Fibroblast of lung (primary cell): ENCODE results near the gene PIK3CA. TPM values are rescaled to one million over a fixed set of nuclear protein-coding genes. Genes with fewer than 3 reads are reported as not detected.
A peak's percentile ranks its signal among the peaks of the same experiment; 100 is the strongest.
"Not testable (repeated sequence)": the region's sequence is repeated elsewhere in the genome, so short reads cannot be mapped to it uniquely, and the experiment has no call there.

Experiments used
- DNase-seq, 2 donors: peaks; one replicate each; pipeline versions ENCODE4 v3.0.0 to v3.0.0-alpha.2; 2010; ENCODE audit warnings: low read depth in 2 of 2
- H2AFZ ChIP-seq: 2 replicates; pipeline ENCODE4 v1.5.1; 2012; ENCODE audit warnings: low read length, control low read depth, inconsistent platforms
- H3K27ac ChIP-seq: 2 replicates; pipeline ENCODE4 v1.5.1; 2011; ENCODE audit warnings: low read length, control low read depth; ENCODE audit not compliant: insufficient read depth
- H3K27me3 ChIP-seq: 2 replicates; pipeline ENCODE4 v1.5.1; 2011; ENCODE audit warnings: mild to moderate bottlenecking, low read length; ENCODE audit not compliant: control insufficient read depth, insufficient read depth
- H3K36me3 ChIP-seq: 2 replicates; pipeline ENCODE4 v1.5.1; 2011; ENCODE audit warnings: low read length; ENCODE audit not compliant: control insufficient read depth, insufficient read depth
- H3K4me1 ChIP-seq: 2 replicates; pipeline ENCODE4 v1.5.1; 2011; ENCODE audit warnings: low read length; ENCODE audit not compliant: control insufficient read depth, insufficient read depth; ENCODE audit errors: extremely low read depth
- H3K4me2 ChIP-seq: 2 replicates; pipeline ENCODE4 v1.5.1; 2011; ENCODE audit warnings: low read length, control low read depth; ENCODE audit not compliant: insufficient read depth; ENCODE audit errors: extremely low read depth
- H3K4me3 ChIP-seq, 4 experiments: fragments of 200-600 bp in 1 of 4; sonication (generic) in 1 of 4; replicated peaks in 1 of 4; 2 replicates each; pipeline ENCODE4 v1.5.1; 2011 to 2016; ENCODE audit warnings: low read length in 4 of 4, low read depth in 3 of 4, mild to moderate bottlenecking in 3 of 4, control low read depth in 2 of 4, inconsistent platforms in 1 of 4, mixed read lengths in 1 of 4; ENCODE audit not compliant: insufficient read depth in 1 of 4; ENCODE audit errors: control extremely low read depth in 1 of 4
- H3K79me2 ChIP-seq: 2 replicates; pipeline ENCODE4 v1.5.1; 2012; ENCODE audit warnings: mild to moderate bottlenecking, low read length, inconsistent platforms; ENCODE audit not compliant: control insufficient read depth, insufficient read depth
- H3K9ac ChIP-seq: 2 replicates; pipeline ENCODE4 v1.5.1; 2011; ENCODE audit warnings: mild to moderate bottlenecking, low read length, control low read depth; ENCODE audit not compliant: insufficient read depth
- H3K9me3 ChIP-seq: 2 replicates; pipeline ENCODE4 v1.5.1; 2012; ENCODE audit warnings: low read depth, low read length; ENCODE audit not compliant: control insufficient read depth, insufficient read depth
- H4K20me1 ChIP-seq: 2 replicates; pipeline ENCODE4 v1.5.1; 2011; ENCODE audit warnings: low read length; ENCODE audit not compliant: control insufficient read depth, insufficient read depth; ENCODE audit errors: extremely low read depth
- EZH2 ChIP-seq: IDR thresholded peaks from 2 replicates; pipeline ENCODE4 v1.5.1; 2012; ENCODE audit warnings: low read length, control low read depth, mild to moderate bottlenecking; ENCODE audit errors: missing control alignments
- polyA plus RNA-seq, 2 donors: library from polyadenylated mRNA; depleted of rRNA in 1 of 2; stranded (reverse) in 1 of 2; unstranded in 1 of 2; fragments of >200 nt; gene quantifications; 2 replicates each; pipeline ENCODE4 v1.2.1, GENCODE V29; 2011 to 2012; ENCODE audit warnings: missing spikeins in 1 of 2
- total RNA-seq: library from RNA; depleted of rRNA; stranded (reverse); fragments of >200 nt; gene quantifications from 2 replicates; pipeline ENCODE4 v1.2.1, GENCODE V29; 2014
- TF ChIP-seq, protein P1 (sequence below), 2 donors: IDR thresholded peaks in 1 of 2; conservative IDR thresholded peaks in 1 of 2; 1 replicate in 1 of 2; 2 replicates in 1 of 2; pipeline ENCODE4 v1.5.1; 2011 to 2012; ENCODE audit warnings: low read length in 2 of 2, control low read depth in 1 of 2, inconsistent platforms in 1 of 2, low read depth in 1 of 2, mild to moderate bottlenecking in 1 of 2

The PIK3CA gene
- total and polyA plus RNA-seq, 2 donors (not counting 1 experiment from before 2014, with no cell fraction given) = 20.8 to 28.9 TPM

DNA sequence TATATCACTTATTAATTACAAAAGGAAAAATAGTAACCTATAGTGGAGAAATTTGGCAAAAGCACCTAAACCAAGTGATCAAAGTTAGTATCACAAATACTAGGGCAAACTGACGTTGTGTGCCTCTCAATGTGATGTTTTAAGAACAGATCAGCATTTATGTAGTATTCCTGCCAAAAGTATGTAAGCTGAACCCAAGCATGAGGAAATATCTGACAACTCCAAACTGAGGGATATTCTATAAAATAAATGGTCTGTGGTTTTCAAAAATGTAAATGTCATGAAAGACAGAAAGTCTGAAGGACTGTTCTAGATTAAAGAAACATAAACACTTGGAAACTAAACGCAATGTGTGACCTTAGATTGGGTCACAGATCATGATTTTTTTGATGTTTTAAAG is 34.3 kb upstream of the PIK3CA start:
- H3K36me3 ChIP-seq = no peaks in the 10 kb centered on the region
- no peak overlapping the region for H3K9ac ChIP-seq

GRCh38 chr3:179115444-179115843 is 32.7 kb upstream of the PIK3CA start:
- not testable (repeated sequence) for H3K27me3 ChIP-seq, H3K4me1 ChIP-seq, H3K4me3 ChIP-seq, H3K27ac ChIP-seq, H2AFZ ChIP-seq, H4K20me1 ChIP-seq, H3K4me2 ChIP-seq, H3K9ac ChIP-seq, H3K36me3 ChIP-seq, H3K79me2 ChIP-seq, H3K9me3 ChIP-seq
- DNase-seq = peak; percentile 51 to 70

More for the DNA sequence above, 34.3 kb upstream of the PIK3CA start:
- Histone ChIP-seq H3K9me3 (no peaks in the 10 kb centered on the region), H3K4me1 (peaks cover 2% of the 10 kb centered on the region), H3K4me3 (no peak overlapping the region), H3K4me2 (no peak overlapping the region), H3K79me2 (no peaks in the 10 kb centered on the region), H4K20me1 (no peaks in the 10 kb centered on the region), H3K27ac (no peak overlapping the region), H2AFZ (no peak overlapping the region), H3K27me3 (no peaks in the 10 kb centered on the region)
- TF ChIP-seq, protein P1, sequence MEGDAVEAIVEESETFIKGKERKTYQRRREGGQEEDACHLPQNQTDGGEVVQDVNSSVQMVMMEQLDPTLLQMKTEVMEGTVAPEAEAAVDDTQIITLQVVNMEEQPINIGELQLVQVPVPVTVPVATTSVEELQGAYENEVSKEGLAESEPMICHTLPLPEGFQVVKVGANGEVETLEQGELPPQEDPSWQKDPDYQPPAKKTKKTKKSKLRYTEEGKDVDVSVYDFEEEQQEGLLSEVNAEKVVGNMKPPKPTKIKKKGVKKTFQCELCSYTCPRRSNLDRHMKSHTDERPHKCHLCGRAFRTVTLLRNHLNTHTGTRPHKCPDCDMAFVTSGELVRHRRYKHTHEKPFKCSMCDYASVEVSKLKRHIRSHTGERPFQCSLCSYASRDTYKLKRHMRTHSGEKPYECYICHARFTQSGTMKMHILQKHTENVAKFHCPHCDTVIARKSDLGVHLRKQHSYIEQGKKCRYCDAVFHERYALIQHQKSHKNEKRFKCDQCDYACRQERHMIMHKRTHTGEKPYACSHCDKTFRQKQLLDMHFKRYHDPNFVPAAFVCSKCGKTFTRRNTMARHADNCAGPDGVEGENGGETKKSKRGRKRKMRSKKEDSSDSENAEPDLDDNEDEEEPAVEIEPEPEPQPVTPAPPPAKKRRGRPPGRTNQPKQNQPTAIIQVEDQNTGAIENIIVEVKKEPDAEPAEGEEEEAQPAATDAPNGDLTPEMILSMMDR (conservative IDR thresholded peaks at IDR 0.05 in 1 of 2, IDR thresholded peaks at IDR 0.05 in 1 of 2; ENCODE audit: low read depth in 1 of 2, low read length in 2 of 2) = no peak
- TF ChIP-seq EZH2 = no peak
- peak; percentile 40 to 89 for DNase-seq

- H3K4me3 ChIP-seq = no peak overlapping the region
- DNase-seq = no peak
- H3K79me2 ChIP-seq = no peaks in the 10 kb centered on the region
- H3K4me1 ChIP-seq = peaks cover 2% of the 10 kb centered on the region
- H3K9me3 ChIP-seq = no peaks in the 10 kb centered on the region
- H3K27me3 ChIP-seq = no peaks in the 10 kb centered on the region
- no peaks in the 10 kb centered on the region for H4K20me1 ChIP-seq
- no peak overlapping the region for H3K4me2 ChIP-seq
- H2AFZ ChIP-seq = no peak overlapping the region
- no peak for TF ChIP-seq EZH2
- TF ChIP-seq, protein P1 (conservative IDR thresholded peaks at IDR 0.05 in 1 of 2, IDR thresholded peaks at IDR 0.05 in 1 of 2; ENCODE audit: low read depth in 1 of 2, low read length in 2 of 2) = no peak
- no peaks in the 10 kb centered on the region for H3K36me3 ChIP-seq
- no peak overlapping the region for H3K9ac ChIP-seq
- no peak overlapping the region for H3K27ac ChIP-seq
These were observed 31.3 kb upstream of the PIK3CA start for GRCh38 chr3:179116816-179117215.

DNA sequence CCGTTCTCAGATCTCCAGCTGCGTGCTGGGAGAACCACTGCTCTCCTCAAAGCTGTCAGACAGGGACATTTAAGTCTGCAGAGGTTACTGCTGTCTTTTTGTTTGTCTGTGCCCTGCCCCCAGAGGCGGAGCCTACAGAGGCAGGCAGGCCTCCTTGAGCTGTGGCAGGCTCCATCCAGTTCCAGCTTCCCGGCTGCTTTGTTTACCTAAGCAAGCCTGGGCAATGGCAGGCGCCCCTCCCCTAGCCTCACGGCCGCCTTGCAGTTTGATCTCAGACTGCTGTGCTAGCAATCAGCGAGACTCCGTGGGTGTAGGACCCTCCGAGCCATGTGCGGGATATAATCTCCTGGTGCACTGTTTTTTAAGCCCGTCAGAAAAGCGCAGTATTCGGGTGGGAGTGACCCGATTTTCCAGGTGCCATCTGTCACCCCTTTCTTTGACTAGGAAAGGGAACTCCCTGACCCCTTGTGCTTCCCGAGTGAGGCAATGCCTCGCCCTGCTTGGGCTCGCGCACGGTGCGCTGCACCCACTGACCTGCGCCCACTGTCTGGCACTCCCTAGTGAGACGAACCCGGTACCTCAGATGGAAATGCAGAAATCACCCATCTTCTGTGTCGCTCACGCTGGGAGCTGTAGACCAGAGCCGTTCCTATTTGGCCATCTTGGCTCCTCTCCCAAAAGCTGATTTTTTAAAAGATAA is 15.8 kb upstream of the PIK3CA start:
- H3K4me2 ChIP-seq, H3K4me1 ChIP-seq, H3K4me3 ChIP-seq, H3K36me3 ChIP-seq, H3K27ac ChIP-seq, H2AFZ ChIP-seq, H3K9me3 ChIP-seq, H3K9ac ChIP-seq, H4K20me1 ChIP-seq, DNase-seq, H3K27me3 ChIP-seq, H3K79me2 ChIP-seq: not testable (repeated sequence)
